Bone marrow (tissue), 2 donors: Measurements from ENCODE around the gene SLC11A2.
"Not testable (repeated sequence)": the region's sequence is repeated elsewhere in the genome, so short reads cannot be mapped to it uniquely, and the experiment has no call there.

Experiments
- DNase-seq, 2 donors: peaks; one replicate each; lab custom pipeline; 2025; lab: John Stamatoyannopoulos, UW

Gene SLC11A2

GRCh38 chr12:50947933-50948626, 78.1 kb downstream of the SLC11A2 start:
- DNase-seq = no peak

- no peak for DNase-seq
Measured at GRCh38 chr12:50937653-50938052, 88.5 kb downstream of the SLC11A2 start.

- no peak for DNase-seq
Measured at GRCh38 chr12:50936821-50937530, 89.2 kb downstream of the SLC11A2 start.

DNA sequence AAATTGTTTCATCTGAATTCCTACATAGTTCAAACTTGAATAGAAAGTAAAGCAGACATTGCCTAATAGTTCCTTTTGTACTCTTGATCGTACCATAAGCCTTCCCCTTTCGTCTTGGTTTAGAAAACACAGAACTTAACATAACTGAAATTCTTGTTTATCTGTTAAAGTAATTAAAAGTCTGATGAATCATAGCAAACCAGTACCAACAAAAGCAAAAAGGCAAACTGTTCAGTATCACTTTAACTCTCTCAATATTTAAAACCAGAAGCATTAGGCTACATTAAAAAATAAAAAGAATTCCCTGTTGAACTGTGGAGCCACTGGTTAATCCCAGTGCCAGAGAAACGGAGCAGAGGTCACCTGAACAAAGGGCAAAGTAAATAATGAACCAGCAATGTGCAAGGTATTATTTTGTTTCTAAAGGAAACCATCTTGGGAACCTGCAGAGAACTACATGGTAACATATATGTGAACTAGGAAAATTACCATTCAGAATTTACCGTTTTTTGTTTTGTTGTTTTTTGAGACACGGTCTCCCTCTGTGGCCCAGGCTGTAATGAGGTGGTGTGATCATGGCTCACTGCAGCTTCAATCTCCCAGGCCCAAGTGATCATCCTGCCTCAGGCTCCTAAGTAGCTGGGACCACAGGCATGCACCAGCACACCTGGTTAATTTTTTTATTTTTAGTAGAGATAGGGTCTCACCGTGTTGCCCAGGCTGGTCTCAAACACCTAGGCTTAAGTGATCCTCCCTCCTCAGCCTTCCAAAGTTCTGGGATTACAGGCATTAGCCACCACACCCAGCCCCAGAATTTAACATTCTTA, 91.0 kb downstream of the SLC11A2 start:
- DNase-seq = no peak

- DNase-seq = no peak
Measured at GRCh38 chr12:50934371-50934851, 91.8 kb downstream of the SLC11A2 start.

DNA sequence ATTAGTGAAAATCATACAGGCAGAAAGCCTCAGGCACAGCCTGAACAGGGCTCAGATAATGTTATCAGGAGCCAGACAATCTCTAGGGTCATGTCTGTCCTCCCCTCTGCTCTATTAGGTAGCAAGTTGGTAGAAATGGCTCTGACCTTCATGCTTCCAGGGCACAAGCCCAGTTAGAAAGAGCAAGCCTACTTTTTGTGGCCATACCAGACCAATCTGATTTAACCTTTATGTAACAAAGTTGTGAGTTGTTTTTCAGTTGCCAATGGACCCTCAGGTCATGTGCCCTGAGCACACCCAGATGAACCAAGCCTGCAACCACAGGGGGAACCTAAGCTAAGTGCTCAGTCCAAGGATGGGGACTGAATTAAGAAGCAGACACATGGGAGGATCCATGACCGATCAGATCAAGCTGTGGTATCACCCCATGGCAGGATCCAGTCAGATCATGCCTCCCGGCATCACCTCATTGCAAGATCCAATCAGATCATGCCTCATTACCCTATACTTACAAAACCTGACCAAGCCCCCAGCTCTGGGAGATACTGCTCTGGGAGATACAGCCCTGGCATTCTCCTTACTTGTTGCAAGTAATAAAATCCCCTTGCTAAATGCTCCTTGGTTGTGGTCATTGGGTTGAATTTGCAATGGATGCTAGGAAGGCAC, 92.6 kb downstream of the SLC11A2 start:
- DNase-seq = no peak

GRCh38 chr12:50932787-50933280, 93.3 kb downstream of the SLC11A2 start:
- DNase-seq = no peak

GRCh38 chr12:50930477-50930876, 95.7 kb downstream of the SLC11A2 start:
- DNase-seq = not testable (repeated sequence)

- DNase-seq = no peak
Measured at GRCh38 chr12:50929831-50930230, 96.4 kb downstream of the SLC11A2 start.
